K562 (cell line): ENCODE results near the gene CFAP70. TPM values are rescaled to one million over a fixed set of nuclear protein-coding genes. Genes with fewer than 3 reads are reported as not detected.

Source experiments
- ARNT ChIP-seq, 2 experiments: fragments of 450-650 bp; IDR thresholded peaks; 2 replicates each; pipeline ENCODE4 v1.6.1; 2016; ENCODE audit warnings: mild to moderate bottlenecking in 1 of 2
- ATF1 ChIP-seq, 2 experiments: fragments of 450-650 bp in 1 of 2; IDR thresholded peaks; 2 replicates each; pipeline ENCODE4 v1.6.1; 2016; ENCODE audit warnings: missing compliant biosample characterization in 1 of 2, missing genetic modification characterization in 1 of 2
- ATF6 ChIP-seq: sonication (generic); formaldehyde crosslinking; IDR thresholded peaks from 2 replicates; pipeline ENCODE4 v1.4.0; 2020; ENCODE audit warnings: mild to moderate bottlenecking, missing genetic modification reagents
- E2F5 ChIP-seq: sonication (generic); formaldehyde crosslinking; IDR thresholded peaks from 2 replicates; pipeline ENCODE4 v1.8.0; 2022; ENCODE audit warnings: mild to moderate bottlenecking, missing genetic modification reagents
- FOXK1 ChIP-seq: sonication (generic); formaldehyde crosslinking; IDR thresholded peaks from 2 replicates; pipeline ENCODE4 v1.8.0; 2022; ENCODE audit warnings: missing genetic modification reagents, mild to moderate bottlenecking, borderline replicate concordance
- GTF2E2 ChIP-seq: fragments of 200-800 bp; sonication (Bioruptor generic); IDR thresholded peaks from 2 replicates; pipeline ENCODE4 v1.6.1; 2016; ENCODE audit warnings: missing genetic modification characterization, missing compliant biosample characterization
- KLF1 ChIP-seq: fragments of 450-650 bp; IDR thresholded peaks from 2 replicates; pipeline ENCODE4 v1.6.1; 2016; ENCODE audit warnings: missing genetic modification characterization, missing compliant biosample characterization
- PTBP1 ChIP-seq: fragments of 200-400 bp; formaldehyde crosslinking; IDR thresholded peaks from 2 replicates; pipeline ENCODE4 v1.6.1; 2017; ENCODE audit warnings: low read depth, low read length
- RBFOX2 ChIP-seq: fragments of 200-400 bp; formaldehyde crosslinking; IDR thresholded peaks from 2 replicates; pipeline ENCODE4 v1.6.1; 2017; ENCODE audit warnings: low read depth, mild to moderate bottlenecking, low read length, moderate library complexity
- RCOR1 ChIP-seq, 2 experiments: IDR thresholded peaks; 2 replicates each; pipeline ENCODE4 v1.6.1; 2012; ENCODE audit warnings: low read depth in 2 of 2, low read length in 2 of 2, borderline replicate concordance in 1 of 2, improper control_type of control experiment in 1 of 2
- SAFB2 ChIP-seq: fragments of 200-400 bp; formaldehyde crosslinking; IDR thresholded peaks from 2 replicates; pipeline ENCODE4 v1.6.1; 2018; ENCODE audit warnings: borderline replicate concordance, low read length, low read depth, moderate library complexity; ENCODE audit not compliant: severe bottlenecking
- SAP30 ChIP-seq: fragments of 200-600 bp; sonication (generic); IDR thresholded peaks from 2 replicates; pipeline ENCODE4 v1.6.1; 2012; ENCODE audit warnings: borderline replicate concordance, low read depth, mild to moderate bottlenecking, moderate library complexity, low read length, control low read depth, inconsistent platforms; ENCODE audit not compliant: insufficient read depth, poor library complexity, severe bottlenecking
- SIN3B ChIP-seq: fragments of 450-650 bp; IDR thresholded peaks from 2 replicates; pipeline ENCODE4 v1.6.1; 2017; ENCODE audit warnings: low read depth, mild to moderate bottlenecking, moderate library complexity
- ZMIZ1 ChIP-seq, 2 experiments: fragments of 150-350 bp in 1 of 2; IDR thresholded peaks; 2 replicates each; pipeline ENCODE4 v1.6.1; 2012 to 2016; ENCODE audit warnings: low read depth in 2 of 2, low read length in 2 of 2, mild to moderate bottlenecking in 1 of 2, moderate library complexity in 1 of 2
- ZNF124 ChIP-seq: sonication (generic); formaldehyde crosslinking; IDR thresholded peaks from 2 replicates; pipeline ENCODE4 v1.8.1; 2022; ENCODE audit warnings: missing genetic modification reagents
- ZNF253 ChIP-seq: fragments of 250-450 bp; sonication (Bioruptor Pico); conservative IDR thresholded peaks from 2 replicates; pipeline ENCODE4 v1.6.1; 2021; ENCODE audit warnings: mild to moderate bottlenecking
- ZNF639 ChIP-seq, 2 experiments: fragments of 200-800 bp in 1 of 2; sonication (Bioruptor generic) in 1 of 2; sonication (generic) in 1 of 2; formaldehyde crosslinking in 1 of 2; IDR thresholded peaks in 1 of 2; conservative IDR thresholded peaks in 1 of 2; 2 replicates each; pipeline versions ENCODE4 v1.5.0 to v1.6.1; 2016 to 2020; ENCODE audit warnings: missing compliant biosample characterization in 1 of 2, missing genetic modification characterization in 1 of 2, missing genetic modification reagents in 1 of 2
- polyA plus RNA-seq, 8 experiments: library from polyadenylated mRNA; depleted of rRNA in 4 of 8; stranded (reverse) in 5 of 8; unstranded in 3 of 8; fragments of >200 nt; fragmentation: Nextera tagmentation in 2 of 8; fragmentation: Illumina TruSeq in 1 of 8; extraction: Ambion mirVana in 2 of 8; extraction: Trizol in 1 of 8; gene quantifications; 2 replicates each; pipeline versions ENCODE4 v1.2.1 to v1.2.3, GENCODE V29; 2011 to 2014; ENCODE audit warnings: inconsistent platforms in 1 of 8, missing spikeins in 1 of 8
- total RNA-seq, 7 experiments: library from RNA; depleted of rRNA in 6 of 7; stranded (reverse); fragments of >200 nt in 6 of 7; fragmentation: Illumina TruSeq in 2 of 7; extraction: Trizol in 2 of 7; gene quantifications; 2 replicates each; pipeline versions ENCODE4 v1.2.1 to v1.2.3, GENCODE V29; 2011 to 2021; ENCODE audit warnings: low replicate concordance in 1 of 7

Gene CFAP70
- total and polyA plus RNA-seq, 9 of the 15 experiments (the other 6 are each of a cell fraction or from before 2014, with no cell fraction given) = 0.27 to 1.6 (median 0.86) TPM

- TF ChIP-seq ZMIZ1 (IDR thresholded peaks at IDR 0.05; ENCODE audit: low read depth in 2 of 2, low read length in 2 of 2) (0 out of 4 replicates have a peak, but pooled peaks of 1 of the 2 experiments have one; percentile 55), RCOR1 (IDR thresholded peaks at IDR 0.05; ENCODE audit: borderline replicate concordance in 1 of 2, low read depth in 2 of 2, low read length in 2 of 2) (peak; percentile 58 to 89; a peak in 2 of 4 replicates), ZNF639 (CRISPR knock-in tag; conservative IDR thresholded peaks at IDR 0.05 in 1 of 2, IDR thresholded peaks at IDR 0.05 in 1 of 2) (no peak), ATF1 (CRISPR knock-in tag; IDR thresholded peaks at IDR 0.05) (no peak), ATF1 (tag; IDR thresholded peaks at IDR 0.05) (no peak; the same call in 1 of the 2 replicates), KLF1 (no peak), ZNF124 (no peak), ARNT (IDR thresholded peaks at IDR 0.05) (peak; percentile 87 to 91), GTF2E2 (tag) (no peak), SAP30 (no peak), SIN3B (no peak), FOXK1 (CRISPR knock-in tag) (no peak), SAFB2 (no peak), E2F5 (CRISPR knock-in tag) (no peak), ATF6 (CRISPR knock-in tag) (0 out of 2 replicates have a peak, but pooled peaks have one; percentile 53), RBFOX2 (peak; percentile 42; the same call in 1 of the 2 replicates), PTBP1 (no peak), ZNF253 (CRISPR knock-in tag) (no peak)
These were observed 113.7 kb downstream of the CFAP70 start (continued) for GRCh38 chr10:73244866-73245477.
